K562 (cell line): Measurements from ENCODE around the gene EDDM3A.

Experiments
- CTCF ChIP-seq, 3 experiments: IDR thresholded peaks in 2 of 3; conservative IDR thresholded peaks in 1 of 3; 2 replicates each; pipeline ENCODE4 v1.5.1; 2011 to 2012; ENCODE audit warnings: low read length in 3 of 3, mild to moderate bottlenecking in 3 of 3, control low read depth in 2 of 3, improper control_type of control experiment in 1 of 3, inconsistent platforms in 1 of 3, low read depth in 1 of 3, mixed read lengths in 1 of 3, moderate library complexity in 1 of 3; ENCODE audit not compliant: insufficient read depth in 2 of 3
- E4F1 ChIP-seq: fragments of 250-450 bp; sonication (Bioruptor Pico); IDR thresholded peaks from 2 replicates; pipeline ENCODE4 v1.5.0; 2021; ENCODE audit warnings: mild to moderate bottlenecking, borderline replicate concordance
- EGR1 ChIP-seq: fragments of 450-650 bp; conservative IDR thresholded peaks from 2 replicates; pipeline ENCODE4 v1.6.1; 2017; ENCODE audit warnings: mild to moderate bottlenecking
- EP300 ChIP-seq: IDR thresholded peaks from 2 replicates; pipeline ENCODE4 v1.6.1; 2012; ENCODE audit warnings: low read length, improper control_type of control experiment
- L3MBTL2 ChIP-seq: fragments of 450-650 bp; IDR thresholded peaks from 2 replicates; pipeline ENCODE4 v1.6.1; 2016; ENCODE audit warnings: mild to moderate bottlenecking, moderate library complexity
- PRMT5 ChIP-seq: sonication (generic); formaldehyde crosslinking; IDR thresholded peaks from 2 replicates; pipeline ENCODE4 v1.5.0; 2020; ENCODE audit warnings: missing genetic modification reagents
- TRIM24 ChIP-seq, 2 experiments: fragments of 450-650 bp; IDR thresholded peaks; 2 replicates each; pipeline ENCODE4 v1.6.1; 2016
- USF2 ChIP-seq: sonication (generic); formaldehyde crosslinking; IDR thresholded peaks from 2 replicates; pipeline ENCODE4 v1.5.0; 2020; ENCODE audit warnings: missing genetic modification reagents
- ZNF24 ChIP-seq: fragments of 450-650 bp; IDR thresholded peaks from 2 replicates; pipeline ENCODE4 v1.6.1; 2016
- ZNF449 ChIP-seq: fragments of 250-450 bp; sonication (Bioruptor Pico); IDR thresholded peaks from 2 replicates; pipeline ENCODE4 v1.8.0; 2022; ENCODE audit warnings: moderate library complexity, mild to moderate bottlenecking, inconsistent platforms
- TF ChIP-seq, protein P1 (sequence below): sonication (generic); IDR thresholded peaks from 2 replicates; pipeline ENCODE4 v1.6.1; 2016
- TF ChIP-seq, protein P2 (sequence below): fragments of 450-650 bp; IDR thresholded peaks from 2 replicates; pipeline ENCODE4 v1.6.1; 2016; ENCODE audit warnings: antibody characterized with exemption

DNA sequence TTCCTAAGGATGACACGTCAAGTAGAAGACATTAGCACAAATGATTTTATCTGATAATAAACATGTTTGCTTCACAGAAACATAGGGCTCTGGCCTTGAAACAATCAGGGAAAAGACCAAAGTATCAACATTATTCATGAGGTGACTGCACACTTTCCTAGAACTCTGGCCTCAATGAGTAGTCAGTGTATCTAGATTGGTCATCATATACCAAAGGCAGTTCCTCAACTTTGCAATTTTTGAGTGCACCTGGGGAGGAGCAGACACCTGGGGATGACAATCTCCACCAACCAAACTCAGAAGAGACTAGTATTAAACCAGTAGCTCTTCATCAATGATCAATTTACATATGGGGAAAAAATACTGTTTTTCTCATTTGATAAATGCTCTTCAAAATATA lies 4.5 kb downstream of the EDDM3A start:
- no peak for TF ChIP-seq EGR1
- TF ChIP-seq ZNF24, result no peak
- TF ChIP-seq, protein P1, sequence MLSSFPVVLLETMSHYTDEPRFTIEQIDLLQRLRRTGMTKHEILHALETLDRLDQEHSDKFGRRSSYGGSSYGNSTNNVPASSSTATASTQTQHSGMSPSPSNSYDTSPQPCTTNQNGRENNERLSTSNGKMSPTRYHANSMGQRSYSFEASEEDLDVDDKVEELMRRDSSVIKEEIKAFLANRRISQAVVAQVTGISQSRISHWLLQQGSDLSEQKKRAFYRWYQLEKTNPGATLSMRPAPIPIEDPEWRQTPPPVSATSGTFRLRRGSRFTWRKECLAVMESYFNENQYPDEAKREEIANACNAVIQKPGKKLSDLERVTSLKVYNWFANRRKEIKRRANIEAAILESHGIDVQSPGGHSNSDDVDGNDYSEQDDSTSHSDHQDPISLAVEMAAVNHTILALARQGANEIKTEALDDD, result no peak
- no peak for TF ChIP-seq ZNF449
- no peak for TF ChIP-seq TRIM24 (IDR thresholded peaks at IDR 0.05)
- no peak for TF ChIP-seq EP300
- TF ChIP-seq, protein P2, sequence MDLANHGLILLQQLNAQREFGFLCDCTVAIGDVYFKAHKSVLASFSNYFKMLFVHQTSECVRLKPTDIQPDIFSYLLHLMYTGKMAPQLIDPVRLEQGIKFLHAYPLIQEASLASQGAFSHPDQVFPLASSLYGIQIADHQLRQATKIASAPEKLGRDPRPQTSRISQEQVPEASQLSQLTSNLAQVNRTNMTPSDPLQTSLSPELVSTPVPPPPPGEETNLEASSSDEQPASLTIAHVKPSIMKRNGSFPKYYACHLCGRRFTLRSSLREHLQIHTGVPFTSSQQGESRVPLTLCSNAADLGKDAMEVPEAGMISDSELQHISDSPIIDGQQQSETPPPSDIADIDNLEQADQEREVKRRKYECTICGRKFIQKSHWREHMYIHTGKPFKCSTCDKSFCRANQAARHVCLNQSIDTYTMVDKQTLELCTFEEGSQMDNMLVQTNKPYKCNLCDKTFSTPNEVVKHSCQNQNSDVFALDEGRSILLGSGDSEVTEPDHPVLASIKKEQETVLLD, result no peak
- no peak for TF ChIP-seq E4F1 (CRISPR knock-in tag)
- no peak for TF ChIP-seq CTCF (IDR thresholded peaks at IDR 0.05 in 2 of 3, conservative IDR thresholded peaks at IDR 0.05 in 1 of 3; ENCODE audit: insufficient read depth in 2 of 3, low read depth in 1 of 3, low read length in 3 of 3)
- TF ChIP-seq USF2 (CRISPR knock-in tag), result no peak
- no peak for TF ChIP-seq PRMT5 (CRISPR knock-in tag)
- no peak for TF ChIP-seq L3MBTL2
